SK-N-SH (cell line): Measurements from ENCODE around the gene ZNF747. TPM values are rescaled to one million over a fixed set of nuclear protein-coding genes. Genes with fewer than 3 reads are reported as not detected.

Source experiments
- CTCF ChIA-PET: fragments of 300-600, 350-600 bp; formaldehyde crosslinking; extraction: SDS; loops from one replicate; lab custom pipeline; 2021; lab: Yijun Ruan, JAX
- POLR2A ChIA-PET: fragments of 350-600 bp; sonication (Branson Sonifier 250); formaldehyde crosslinking; extraction: SDS; loops from one replicate; lab custom pipeline; 2020; ENCODE audit warnings: antibody characterized with exemption, inconsistent platforms; lab: Yijun Ruan, JAX
- DNase-seq: peaks from one replicate; pipeline ENCODE4 v3.0.0; 2012
- H2AFZ ChIP-seq: fragments of 200-600 bp; sonication (generic); 2 replicates; pipeline ENCODE4 v1.8.1; 2016; ENCODE audit warnings: antibody characterized with exemption, mild to moderate bottlenecking, low read depth
- H3F3A ChIP-seq: fragments of 200-600 bp; sonication (generic); replicated peaks from 2 replicates; pipeline ENCODE3; 2016; ENCODE audit warnings: antibody characterized with exemption, mild to moderate bottlenecking; ENCODE audit not compliant: insufficient read depth
- H3K27ac ChIP-seq, 2 experiments: fragments of 200-500 bp in 1 of 2; fragments of 200-600 bp in 1 of 2; sonication (Bioruptor generic) in 1 of 2; sonication (generic), shearing (Covaris generic) in 1 of 2; 2 replicates each; pipeline versions ENCODE4 v1.5.1 to v1.6.1; 2014 to 2016; ENCODE audit warnings: low read depth in 2 of 2, inconsistent platforms in 1 of 2, low read length in 1 of 2, mild to moderate bottlenecking in 1 of 2, mixed read lengths in 1 of 2
- H3K27me3 ChIP-seq: fragments of 200-600 bp; sonication (generic), shearing (Covaris generic); 2 replicates; pipeline ENCODE4 v1.6.1; 2016; ENCODE audit warnings: mixed run types; ENCODE audit not compliant: insufficient read depth
- H3K36me3 ChIP-seq, 2 experiments: fragments of 200-500 bp in 1 of 2; fragments of 200-600 bp in 1 of 2; sonication (Bioruptor generic) in 1 of 2; sonication (generic) in 1 of 2; replicated peaks in 1 of 2; 2 replicates each; pipeline versions ENCODE3 to v1.5.1; 2014 to 2016; ENCODE audit warnings: low read length in 1 of 2, mild to moderate bottlenecking in 1 of 2; ENCODE audit not compliant: insufficient read depth in 2 of 2, control insufficient read depth in 1 of 2
- H3K4me1 ChIP-seq, 2 experiments: fragments of 200-500 bp in 1 of 2; fragments of 200-600 bp in 1 of 2; sonication (Bioruptor generic) in 1 of 2; sonication (generic), shearing (Covaris generic) in 1 of 2; 2 replicates each; pipeline versions ENCODE4 v1.5.1 to v1.6.1; 2014 to 2016; ENCODE audit warnings: low read depth in 1 of 2, low read length in 1 of 2, mixed run types in 1 of 2; ENCODE audit not compliant: insufficient read depth in 2 of 2, control insufficient read depth in 1 of 2
- H3K4me2 ChIP-seq: fragments of 200-600 bp; sonication (generic), shearing (Covaris generic); 2 replicates; pipeline ENCODE4 v1.6.1; 2017; ENCODE audit warnings: mixed run types
- H3K4me3 ChIP-seq, 2 experiments: fragments of 200-500 bp in 1 of 2; fragments of 200-600 bp in 1 of 2; sonication (Bioruptor generic) in 1 of 2; sonication (generic), shearing (Covaris generic) in 1 of 2; 2 replicates each; pipeline versions ENCODE4 v1.5.1 to v1.8.1; 2014 to 2016; ENCODE audit warnings: low read depth in 2 of 2, inconsistent platforms in 1 of 2, low read length in 1 of 2, mild to moderate bottlenecking in 1 of 2, mixed read lengths in 1 of 2, moderate library complexity in 1 of 2
- H3K79me2 ChIP-seq: fragments of 200-600 bp; sonication (generic); 2 replicates; pipeline ENCODE4 v1.8.1; 2017; ENCODE audit warnings: mild to moderate bottlenecking; ENCODE audit not compliant: insufficient read depth
- H3K9ac ChIP-seq: fragments of 200-600 bp; sonication (generic); 2 replicates; pipeline ENCODE4 v1.6.1; 2017; ENCODE audit warnings: mixed run types
- H3K9me2 ChIP-seq: fragments of 200-600 bp; sonication (generic); 2 replicates; pipeline ENCODE4 v1.6.1; 2017; ENCODE audit warnings: mixed run types
- H3K9me3 ChIP-seq: fragments of 200-600 bp; sonication (generic); 2 replicates; pipeline ENCODE4 v1.6.1; 2017; ENCODE audit warnings: mixed run types, mild to moderate bottlenecking, moderate library complexity
- H4K20me1 ChIP-seq: fragments of 200-600 bp; sonication (generic); 2 replicates; pipeline ENCODE4 v1.6.1; 2017; ENCODE audit warnings: mild to moderate bottlenecking, mixed run types; ENCODE audit not compliant: insufficient read depth
- CTCF ChIP-seq: fragments of 200-600 bp; sonication (generic); IDR thresholded peaks from 2 replicates; pipeline ENCODE4 v1.6.1; 2017; ENCODE audit warnings: antibody characterized with exemption, mild to moderate bottlenecking, moderate library complexity
- FOSL2 ChIP-seq: IDR thresholded peaks from 2 replicates; pipeline ENCODE4 v1.4.0; 2012; ENCODE audit warnings: low read depth, mild to moderate bottlenecking, moderate library complexity, borderline replicate concordance
- FOXM1 ChIP-seq: IDR thresholded peaks from 2 replicates; pipeline ENCODE4 v1.4.0; 2012; ENCODE audit warnings: low read depth, mild to moderate bottlenecking
- GABPA ChIP-seq: IDR thresholded peaks from 2 replicates; pipeline ENCODE4 v1.4.0; 2012; ENCODE audit warnings: low read depth, mild to moderate bottlenecking
- IRF3 ChIP-seq: fragments of 150-350 bp; IDR thresholded peaks from 2 replicates; pipeline ENCODE4 v1.6.1; 2016; ENCODE audit warnings: mild to moderate bottlenecking, low read depth, low read length
- JUND ChIP-seq: IDR thresholded peaks from 2 replicates; pipeline ENCODE4 v1.4.0; 2012
- SMC3 ChIP-seq: IDR thresholded peaks from 2 replicates; pipeline ENCODE4 v1.6.1; 2012; ENCODE audit warnings: low read depth, low read length, improper control_type of control experiment
- TAF1 ChIP-seq: IDR thresholded peaks from 2 replicates; pipeline ENCODE4 v1.6.1; 2012; ENCODE audit warnings: low read depth, mild to moderate bottlenecking, low read length, moderate library complexity, borderline replicate concordance
- TEAD4 ChIP-seq: IDR thresholded peaks from 2 replicates; pipeline ENCODE4 v1.4.0; 2012; ENCODE audit warnings: mild to moderate bottlenecking, borderline replicate concordance; ENCODE audit not compliant: insufficient read depth
- WGBS: methylation state at CpG from one replicate; pipeline ENCODE4 v1.1.6; 2017; ENCODE audit warnings: low lambda C conversion rate; 5-methylcytosine and 5-hydroxymethylcytosine counted together
- polyA plus RNA-seq, 3 experiments: library from polyadenylated mRNA; depleted of rRNA; stranded (reverse); fragments of >200 nt; gene quantifications; 2 replicates each; pipeline ENCODE4 v1.2.3, GENCODE V29; 2012

ZNF747 gene
- polyA plus RNA-seq, 1 of the 3 experiments (the other 2 are of a cell fraction), result 5.8 TPM

- Histone ChIP-seq H3K4me2 (no peak overlapping the region), H2AFZ (no peak overlapping the region), H3K36me3 (peaks cover 0 to 6% of the 10 kb centered on the region in 2 experiments), H3K9me2 (no peaks in the 10 kb centered on the region), H4K20me1 (no peaks in the 10 kb centered on the region), H3K9ac (no peak overlapping the region), H3F3A (no peaks in the 10 kb centered on the region), H3K9me3 (no peaks in the 10 kb centered on the region), H3K4me1 (peaks cover 0 to 4% of the 10 kb centered on the region in 2 experiments; a peak in 1 of 4 replicates), H3K79me2 (no peaks in the 10 kb centered on the region), H3K4me3 (no peak overlapping the region), H3K27me3 (no peaks in the 10 kb centered on the region), H3K27ac (no peak overlapping the region)
- DNase-seq, result no peak
- 89% methylated on average over 7 of the region's 7 CpGs for WGBS
- ChIA-PET CTCF (no interaction called here), POLR2A (no interaction called here)
- TF ChIP-seq TAF1 (no peak), FOSL2 (no peak), SMC3 (no peak), TEAD4 (no peak), JUND (no peak)
- TF ChIP-seq, all 33 proteins: peak for 0
Measured at GRCh38 chr16:30521476-30521872, 13.2 kb downstream of the ZNF747 start.

GRCh38 chr16:30519120-30520049, 15.3 kb downstream of the ZNF747 start:
- H3K4me3 ChIP-seq, result no peak overlapping the region
- no peaks in the 10 kb centered on the region for H3K9me3 ChIP-seq
- H3K27ac ChIP-seq, result no peak overlapping the region
- H3K4me1 ChIP-seq, result no peaks in the 10 kb centered on the region; a peak in 1 of 4 replicates
- H3K4me2 ChIP-seq, result no peak overlapping the region
- no peak overlapping the region for H2AFZ ChIP-seq
- H3K9me2 ChIP-seq, result no peaks in the 10 kb centered on the region
- ChIA-PET POLR2A (no interaction called here), CTCF (interaction anchor here (0.6 to 2.1 kb wide), 3 partner anchors 69 to 407 kb away, joined by 3 to 5 read pairs (median 4); no protein-coding TSS in a partner anchor)
- 85% methylated on average over 20 of the region's 20 CpGs for WGBS
- H3K9ac ChIP-seq, result no peak overlapping the region
- DNase-seq, result no peak
- no peaks in the 10 kb centered on the region for H3K79me2 ChIP-seq
- H3F3A ChIP-seq, result no peaks in the 10 kb centered on the region
- H4K20me1 ChIP-seq, result no peaks in the 10 kb centered on the region
- H3K36me3 ChIP-seq, result peaks cover 0 to 1% of the 10 kb centered on the region in 2 experiments
- no peak for TF ChIP-seq IRF3
- no peak for TF ChIP-seq GABPA
- TF ChIP-seq FOXM1, result no peak
- TF ChIP-seq CTCF, result no peak
- H3K27me3 ChIP-seq, result no peaks in the 10 kb centered on the region
